IPS-NIHi7 (cell line): ENCODE results near the gene CLIC5.

Experiments used
- DNase-seq: peaks from one replicate; pipeline ENCODE4 v3.0.0; 2012; ENCODE audit warnings: mixed read lengths; ENCODE audit errors: extremely low spot score

CLIC5 gene

DNA sequence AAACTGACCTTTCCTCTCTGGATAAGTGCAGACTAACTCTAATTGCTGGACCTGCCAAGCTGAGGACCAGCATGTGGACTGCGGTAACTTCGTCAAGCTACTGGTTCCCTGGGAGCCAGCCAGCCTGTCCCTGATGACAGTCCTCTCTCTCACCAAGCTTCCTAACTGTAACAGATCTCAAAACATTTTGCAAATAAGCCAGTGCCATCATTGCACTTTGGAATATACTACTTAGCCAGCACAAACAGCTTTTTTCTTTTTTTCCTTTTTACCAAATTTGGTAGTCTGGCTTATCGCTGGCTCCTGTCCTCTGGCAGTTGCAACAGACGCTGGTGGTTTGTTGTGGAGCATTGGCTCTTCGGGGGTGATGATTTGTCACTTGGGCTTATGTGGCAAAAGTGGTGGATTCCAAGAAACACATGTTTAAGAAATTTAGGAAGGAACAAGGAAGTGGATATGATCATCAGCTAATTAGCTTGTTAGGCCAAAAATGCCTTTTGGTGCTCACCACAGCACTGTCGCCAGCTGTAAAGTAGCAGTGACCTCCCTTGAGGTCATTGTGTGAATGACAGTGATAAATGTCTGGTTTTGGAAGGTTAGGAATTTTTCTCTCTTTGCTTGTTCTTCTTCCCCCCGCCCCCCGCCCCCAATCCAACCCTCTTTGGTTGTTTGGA lies 171.7 kb downstream of the CLIC5 start:
- DNase-seq: no peak

DNA sequence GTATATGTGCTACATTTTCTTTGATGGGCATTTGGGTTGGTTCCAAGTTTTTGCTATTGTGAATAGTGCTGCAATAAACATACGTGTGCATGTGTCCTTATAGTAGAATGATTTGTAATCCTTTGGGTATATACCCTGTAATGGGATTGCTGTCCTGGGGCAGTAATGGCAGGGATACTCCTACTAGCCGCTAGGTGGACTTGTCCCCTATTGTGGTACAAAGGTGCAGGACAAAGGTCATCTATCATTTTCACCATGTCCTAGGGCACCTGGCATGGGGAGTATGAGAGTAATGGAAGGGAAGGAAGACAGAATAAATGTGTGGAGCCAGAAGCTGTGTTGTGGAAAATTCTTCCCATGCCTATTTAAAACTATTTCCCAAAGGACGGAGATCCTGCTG lies 174.6 kb downstream of the CLIC5 start:
- DNase-seq: no peak

DNA sequence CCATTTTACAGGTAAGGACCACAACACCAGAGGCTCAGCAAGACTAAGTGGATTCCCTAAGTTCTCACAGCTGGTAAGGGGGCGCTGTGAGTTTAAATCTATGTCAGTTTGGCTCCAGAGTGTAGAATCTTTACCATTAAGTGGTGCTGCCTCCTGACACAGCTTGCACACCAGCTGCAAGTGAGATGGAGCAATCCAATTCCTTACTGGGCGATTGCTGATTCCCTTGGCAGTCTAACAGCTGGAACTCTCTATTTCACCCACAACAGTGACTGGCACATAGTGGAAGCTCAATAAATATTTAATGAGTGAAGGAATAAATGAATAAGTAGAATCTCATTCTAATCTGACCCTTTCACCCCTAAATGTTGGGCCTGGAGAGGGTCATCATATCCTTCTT lies 176.7 kb downstream of the CLIC5 start:
- no peak for DNase-seq

DNA sequence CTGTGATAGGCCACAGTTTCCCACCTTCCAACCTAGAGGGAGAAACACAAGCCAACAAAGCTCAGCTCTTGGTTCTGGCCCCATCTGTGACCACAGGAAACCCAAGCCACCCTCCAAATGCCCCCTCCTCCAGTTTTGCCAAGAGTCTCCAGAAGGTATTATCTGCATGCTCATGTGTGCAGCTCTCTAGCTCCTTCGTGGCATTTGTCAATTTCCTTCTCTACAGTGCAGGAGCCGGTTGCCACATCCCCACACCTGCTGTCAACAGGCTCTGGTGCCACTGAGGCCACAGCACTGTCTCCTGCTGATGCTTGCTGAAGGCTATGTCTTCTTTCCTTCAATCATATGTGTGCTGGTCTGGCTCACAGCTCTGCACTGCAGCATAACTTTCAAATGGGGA lies 177.2 kb downstream of the CLIC5 start:
- DNase-seq: no peak

DNA sequence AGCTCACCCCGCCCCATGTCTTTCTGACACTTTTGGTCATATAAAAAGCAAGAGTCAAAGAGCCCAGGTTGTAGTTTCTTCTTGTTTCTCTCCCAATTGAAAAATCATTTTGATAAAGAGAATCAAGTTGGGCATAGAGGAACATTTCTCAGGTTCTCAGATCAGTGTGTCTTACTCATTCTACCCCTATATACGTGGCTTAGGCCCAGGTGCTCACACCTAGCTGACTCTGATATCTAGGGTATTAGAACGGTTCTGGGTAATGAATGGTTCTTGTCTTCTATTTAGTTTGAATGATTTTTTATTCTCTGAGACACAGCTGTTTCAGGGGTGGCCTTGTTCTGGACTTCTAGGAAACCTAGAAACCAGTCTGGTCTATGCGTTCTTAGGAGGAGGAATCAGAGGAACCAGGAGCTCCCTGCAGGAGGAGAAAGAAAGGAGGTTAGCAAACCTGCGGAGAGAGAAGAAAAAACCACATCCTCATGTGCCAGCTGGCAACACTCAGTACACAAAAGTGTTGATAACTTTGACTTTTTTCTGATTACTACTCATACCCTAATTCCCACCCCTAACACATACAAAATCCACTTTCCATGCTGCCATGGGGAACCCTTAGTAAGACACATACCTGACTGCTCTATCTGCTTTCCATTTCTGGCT lies 178.0 kb downstream of the CLIC5 start:
- no peak for DNase-seq

DNA sequence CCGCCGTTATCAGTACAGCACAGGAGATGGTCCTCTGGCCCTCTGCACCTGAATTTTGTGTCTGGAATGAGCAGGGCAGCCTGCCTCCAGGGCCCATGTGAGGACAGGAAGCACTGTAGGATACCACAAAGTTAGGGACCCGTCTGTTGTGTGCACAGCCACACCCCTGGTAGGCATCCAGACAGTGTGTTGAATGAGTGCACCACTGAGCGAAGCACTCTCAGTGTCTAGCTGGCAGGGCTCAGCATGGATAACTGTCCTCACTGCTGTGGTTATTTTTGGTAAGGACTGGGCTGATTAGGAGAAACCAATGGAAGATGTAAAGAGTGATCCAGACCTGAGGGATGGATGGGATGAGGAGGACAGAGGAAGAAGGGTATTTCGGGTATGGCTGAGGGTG lies 178.7 kb downstream of the CLIC5 start:
- DNase-seq: no peak

DNA sequence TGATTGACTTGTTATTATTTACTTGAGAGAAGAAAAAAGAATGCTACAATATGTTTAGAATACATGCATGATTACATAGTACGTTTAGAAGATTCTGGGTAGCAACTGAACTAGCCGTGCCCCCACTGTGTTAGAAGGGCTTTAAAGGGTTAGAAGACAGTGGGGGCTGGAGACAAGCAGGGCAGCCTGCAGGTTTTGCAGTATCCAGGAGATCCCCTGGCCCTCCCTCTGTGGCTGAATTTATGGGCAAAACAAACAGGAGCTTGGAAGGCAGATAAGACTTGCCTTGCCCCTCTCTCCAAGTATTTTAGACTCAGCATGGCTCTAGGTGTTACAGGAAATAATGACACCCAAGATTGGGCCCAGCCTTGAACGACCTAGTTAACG lies 179.2 kb downstream of the CLIC5 start:
- no peak for DNase-seq

DNA sequence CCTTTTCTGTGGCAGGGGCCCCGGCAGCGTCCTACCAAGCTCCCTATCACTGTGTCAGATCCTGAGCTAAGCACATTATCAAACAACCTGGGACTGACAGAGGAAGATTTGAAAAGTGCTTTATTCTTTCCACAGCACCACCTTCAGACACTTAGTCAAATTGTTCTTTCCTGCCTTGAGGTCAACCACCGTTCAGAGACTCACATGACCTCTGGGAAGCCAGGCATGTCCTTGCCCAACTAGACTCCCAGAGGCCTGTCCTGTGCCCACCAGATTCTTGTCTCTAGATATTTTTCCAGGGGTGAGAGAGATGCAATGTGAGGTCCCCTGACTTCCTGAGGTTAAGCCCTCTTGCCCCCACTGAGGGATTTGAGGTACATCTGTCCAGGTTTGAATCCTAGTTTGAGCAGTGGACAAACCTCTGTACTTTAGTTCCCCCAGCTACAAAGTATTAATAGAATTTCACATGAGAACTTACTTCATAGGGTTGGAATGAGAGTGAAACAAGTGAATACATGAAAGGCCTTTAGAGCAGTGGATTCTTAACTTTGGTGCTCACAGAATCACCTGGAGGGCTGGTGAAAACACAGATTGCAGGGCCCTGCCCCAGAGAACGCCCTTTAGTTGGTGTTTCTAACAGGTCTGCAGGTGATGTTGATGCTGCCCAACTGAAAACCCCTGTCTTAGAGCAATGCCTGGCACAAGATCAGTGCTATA lies 179.8 kb downstream of the CLIC5 start:
- no peak for DNase-seq

DNA sequence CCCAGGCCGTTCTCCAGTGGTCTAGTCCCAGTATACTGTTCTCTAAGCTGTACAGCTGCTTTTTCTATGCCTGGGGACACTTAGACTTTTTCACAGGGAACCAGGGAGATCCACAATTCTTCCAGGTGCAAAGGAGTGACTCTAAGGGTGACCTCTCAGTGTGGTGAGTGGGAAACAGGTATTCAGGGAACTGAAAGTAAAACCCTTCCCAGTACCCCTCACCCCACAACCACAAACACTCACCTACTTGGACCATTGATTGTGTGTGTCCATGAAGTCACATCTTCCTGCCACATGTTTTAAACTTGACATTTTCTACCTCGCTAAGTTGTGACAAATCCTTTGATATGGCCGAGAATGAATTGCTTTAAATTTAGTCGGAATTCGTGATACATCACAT lies 183.6 kb downstream of the CLIC5 start:
- DNase-seq: no peak
